ENCODE data around the gene DERL2. TPM values are rescaled to one million over a fixed set of nuclear protein-coding genes. Genes with fewer than 3 reads are reported as not detected.

Gene DERL2
- total RNA-seq, 4 donors from 2014 or later, result 23.8 to 48.5 (median 26.2) TPM

Other genes starting within 250 kb of the DERL2 start
- 10 to 100 TPM; 47.4 to 63.4 (median 61.3) TPM for gene RABEP1, start 203.9 kb downstream of the DERL2 start, total RNA-seq
- gene NUP88, start 66.5 kb downstream of the DERL2 start, total RNA-seq, result 10 to 100 TPM; 50.1 to 71.0 (median 56.4) TPM
- gene RPAIN, start 66.0 kb downstream of the DERL2 start, total RNA-seq, result 10 to 100 TPM; 22.7 to 46.9 (median 43.8) TPM
- 100 to 1,000 TPM in 3 of 4 donors, 10 to 100 TPM in 1; 84.4 to 111 (median 108) TPM for gene C1QBP, start 47.0 kb downstream of the DERL2 start, total RNA-seq
- 10 to 100 TPM in 3 of 4 donors, 1 to 10 TPM in 1; 7.2 to 13.7 (median 11.3) TPM for gene DHX33, start 17.2 kb downstream of the DERL2 start, total RNA-seq
- 10 to 100 TPM in 3 of 4 donors, 1 to 10 TPM in 1; 8.6 to 20.9 (median 14.3) TPM for gene MIS12, start 388 bp upstream of the DERL2 start, total RNA-seq
- gene NLRP1, start 98.3 kb upstream of the DERL2 start, total RNA-seq, result 10 to 100 TPM in 3 of 4 donors, 1 to 10 TPM in 1; 8.2 to 26.0 (median 19.6) TPM

Measured in gastroesophageal sphincter (tissue), 4 donors.